GM18499 (cell line): ENCODE data around the gene GMEB2.
"Not testable (repeated sequence)": the region's sequence is repeated elsewhere in the genome, so short reads cannot be mapped to it uniquely, and the experiment has no call there.

Experiments used
- ATAC-seq: cut with Tn5 transposase; IDR thresholded peaks from one replicate; pipeline ENCODE4 v1.9.1; 2021; ENCODE audit warnings: moderate number of reproducible peaks; ENCODE audit not compliant: insufficient read depth, unreplicated experiment

Gene GMEB2

DNA sequence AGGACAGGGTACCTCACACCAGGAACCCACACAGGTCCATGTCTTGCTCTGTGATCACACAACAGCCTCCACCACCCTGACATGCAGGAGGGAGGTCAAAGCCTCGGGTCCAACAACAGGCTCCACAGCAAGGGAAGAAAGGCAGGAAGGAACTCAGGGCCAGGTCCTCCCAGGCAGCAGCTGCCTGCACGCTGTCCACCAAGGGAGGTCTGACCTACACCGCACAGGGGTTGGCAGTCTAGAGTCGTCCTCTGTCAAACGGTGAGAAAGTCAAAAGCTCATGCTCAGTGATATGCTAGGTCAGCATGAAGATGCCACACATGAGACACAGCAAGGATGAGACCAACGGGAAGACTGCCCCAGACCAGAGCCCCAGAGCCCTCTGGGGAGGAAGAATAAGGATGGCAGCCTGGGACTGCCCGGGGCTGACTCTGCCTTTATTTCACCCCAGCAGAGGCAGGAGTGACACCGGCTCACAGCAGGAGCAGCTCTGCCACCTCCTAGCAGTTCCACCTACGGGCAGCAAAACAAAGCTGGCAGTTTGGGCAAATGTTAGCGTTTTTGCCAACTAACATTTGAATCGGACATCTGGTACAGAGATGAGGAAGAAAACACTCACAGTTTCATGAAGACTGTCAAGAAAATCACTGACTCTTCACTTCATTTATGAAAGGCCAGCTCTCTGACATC lies 8.5 kb downstream of the GMEB2 start:
- no peak for ATAC-seq

DNA sequence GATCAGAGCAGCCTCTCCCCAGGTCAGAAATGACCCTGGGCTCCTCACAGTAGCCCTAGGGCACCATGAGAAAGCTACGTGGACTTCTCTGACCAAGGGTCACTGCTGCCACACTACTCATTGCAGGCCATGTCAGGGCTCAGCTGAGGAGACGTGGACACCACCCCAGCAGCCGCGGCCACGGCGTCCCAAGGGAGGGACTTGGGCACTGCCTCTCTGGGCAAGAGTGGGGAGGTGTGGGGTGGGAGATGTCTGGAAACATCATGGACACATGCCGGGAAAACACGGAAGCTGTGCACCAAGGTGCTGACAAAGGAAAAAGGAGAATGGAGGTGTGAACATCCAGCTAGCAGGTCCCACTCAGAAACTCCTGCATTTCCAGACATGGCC lies 9.0 kb downstream of the GMEB2 start:
- no peak for ATAC-seq

DNA sequence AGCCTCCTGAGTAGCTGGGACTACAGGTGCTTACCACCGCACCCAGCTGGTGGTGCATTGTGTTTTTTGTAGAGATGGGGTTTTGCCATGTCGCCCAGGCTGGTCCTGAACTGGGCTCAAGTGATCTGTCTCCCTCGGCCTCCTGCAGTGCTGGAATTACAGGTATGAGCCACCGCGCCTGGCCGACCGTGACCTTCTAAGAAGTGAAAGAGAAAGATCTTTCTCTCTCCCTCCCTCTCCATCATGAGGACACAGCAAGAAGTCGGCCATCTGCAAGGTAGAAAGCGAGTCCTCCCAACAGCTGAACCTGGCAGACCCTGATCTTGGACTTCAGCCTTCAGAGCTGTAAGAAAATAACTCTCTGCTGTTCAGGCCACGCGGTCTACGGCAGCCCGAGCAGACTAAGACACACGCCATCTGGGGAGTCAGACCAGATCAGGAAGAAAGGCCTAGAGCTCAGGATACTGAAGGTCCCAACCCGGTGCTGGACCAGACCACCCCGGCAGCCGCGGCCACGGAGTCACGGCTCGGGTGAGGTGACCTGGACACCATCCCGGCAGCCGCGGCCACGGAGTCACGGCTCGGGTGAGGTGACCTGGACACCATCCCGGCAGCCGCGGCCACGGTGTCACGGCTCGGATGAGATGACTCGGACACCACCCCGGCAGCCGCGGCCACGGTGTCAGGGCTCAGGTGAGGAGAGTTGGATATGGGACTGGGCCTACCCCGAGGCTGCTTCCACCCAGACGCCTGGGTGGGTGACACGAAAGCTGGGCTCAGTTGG lies 9.6 kb downstream of the GMEB2 start:
- ATAC-seq, result no peak

DNA sequence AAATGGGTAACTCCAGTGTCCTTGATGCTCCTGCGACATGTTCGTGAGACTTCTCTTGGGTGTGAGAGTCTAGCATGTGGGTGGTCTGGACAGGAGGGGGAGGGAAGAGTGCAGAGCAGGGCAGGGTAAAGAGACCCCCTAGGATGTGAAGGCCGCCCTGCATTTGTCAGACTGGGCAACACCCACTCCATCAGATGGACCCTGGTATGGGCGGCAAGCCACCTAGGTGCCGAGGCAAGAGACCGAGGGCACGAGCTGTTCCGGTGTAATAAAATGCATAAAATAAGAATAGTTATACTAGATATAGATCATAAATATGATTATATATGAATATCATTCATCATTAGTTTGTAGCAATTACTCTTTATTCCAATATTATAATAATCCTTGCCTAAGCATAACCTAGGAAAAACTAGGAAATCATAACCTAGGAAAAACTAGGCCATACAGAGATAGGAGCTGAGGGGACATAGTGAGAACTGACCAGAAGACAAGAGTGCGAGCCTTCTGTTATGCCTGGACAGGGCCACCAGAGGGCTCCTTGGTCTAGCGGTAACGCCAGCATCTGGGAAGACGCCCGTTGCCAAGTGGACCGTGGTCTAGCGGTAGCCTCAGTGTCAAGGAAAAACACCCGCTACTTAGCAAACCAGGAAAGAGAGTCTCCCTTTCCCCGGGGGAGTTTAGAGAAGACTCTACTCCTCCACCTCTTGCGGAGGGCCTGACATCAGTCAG lies 12.9 kb downstream of the GMEB2 start:
- ATAC-seq, result not testable (repeated sequence)

DNA sequence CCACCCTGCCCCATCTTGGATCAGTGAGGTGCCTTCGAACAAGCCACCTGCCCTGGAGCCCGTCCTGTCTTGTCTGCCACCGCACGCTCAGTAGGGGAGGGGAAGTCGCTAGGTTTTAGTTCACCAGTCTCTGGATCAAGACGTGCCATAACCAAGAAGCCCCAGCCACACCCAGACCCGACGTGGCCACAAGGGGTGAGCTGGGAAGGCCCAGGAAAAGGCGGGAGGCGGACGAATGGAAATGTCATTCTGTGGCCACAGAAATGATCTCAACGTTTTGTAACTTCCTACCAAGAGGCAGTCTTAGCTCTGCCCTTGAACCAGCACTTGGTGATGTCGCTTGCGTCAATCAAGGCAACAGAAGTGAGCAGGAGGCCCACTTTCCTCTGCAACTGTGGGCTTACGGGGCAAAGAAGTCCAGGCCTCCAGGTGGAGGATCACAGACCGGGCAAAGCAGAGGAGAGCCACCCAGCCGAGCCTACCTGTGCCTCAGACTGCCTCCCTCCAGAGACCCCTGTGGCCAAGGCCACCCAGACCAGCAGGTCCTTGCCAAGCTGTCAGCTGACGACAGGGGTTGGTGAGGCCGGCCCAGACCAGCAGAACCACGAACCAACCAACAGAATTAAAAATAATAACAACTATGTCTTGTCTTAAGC lies 14.5 kb downstream of the GMEB2 start:
- no peak for ATAC-seq

DNA sequence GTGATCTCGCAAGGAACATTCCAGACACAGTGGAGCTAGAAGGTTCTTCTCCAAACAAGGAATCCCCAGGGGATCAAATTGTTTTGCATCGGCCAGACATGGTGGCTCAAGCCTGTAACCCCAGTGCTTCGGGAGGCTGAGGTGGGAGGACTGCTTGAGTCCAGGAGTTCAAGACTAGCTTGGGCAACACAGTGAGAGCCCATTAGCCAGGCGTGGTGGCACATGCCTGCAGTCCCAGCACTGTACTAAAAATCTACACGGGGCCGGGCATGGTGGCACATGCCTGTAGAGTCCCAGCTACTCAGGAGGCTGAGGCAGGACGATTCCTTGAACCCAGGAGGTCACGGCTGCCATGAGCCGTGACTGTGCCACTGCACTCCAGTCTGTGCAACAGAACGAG lies 15.3 kb downstream of the GMEB2 start:
- no peak for ATAC-seq

DNA sequence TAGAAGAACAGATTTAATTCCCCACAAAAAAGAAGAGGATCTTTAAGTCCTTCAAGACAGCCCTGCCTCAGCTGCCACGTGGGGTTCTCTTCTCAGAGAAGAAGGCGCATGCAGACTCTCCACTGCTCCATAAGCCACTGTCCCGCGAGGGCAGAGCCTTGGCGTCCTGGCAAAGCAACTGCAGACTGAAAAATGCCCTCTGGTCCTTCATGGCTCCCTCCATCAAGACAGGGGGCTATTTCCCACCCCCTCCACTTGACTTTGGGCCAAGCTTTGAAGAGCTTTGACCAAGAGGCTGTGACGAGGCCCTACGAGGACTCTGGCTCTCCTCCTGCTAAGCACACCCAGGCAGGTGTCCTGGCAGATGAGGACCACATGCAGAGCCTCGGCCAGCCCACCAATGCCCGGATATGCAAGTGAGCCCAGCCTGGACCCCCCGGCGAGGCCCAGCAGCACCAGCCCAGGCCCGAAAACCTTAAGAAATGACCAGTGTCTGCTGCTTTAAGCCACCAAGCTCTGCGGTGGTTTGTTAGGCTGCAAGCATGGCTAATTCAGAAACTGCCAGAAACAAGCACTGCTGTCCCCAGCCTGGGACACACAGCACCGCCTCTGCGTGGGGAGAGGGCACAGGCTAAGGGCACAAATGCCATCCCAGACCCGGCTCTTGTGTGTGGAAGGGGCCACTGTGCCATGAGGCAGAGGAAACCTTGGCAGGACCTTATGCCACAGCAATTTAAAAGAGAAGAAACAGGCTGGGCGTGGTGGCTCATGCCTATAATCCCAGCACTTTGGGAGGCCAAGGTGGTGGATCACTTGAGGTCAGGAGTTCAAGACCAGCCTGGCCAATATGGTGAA lies 16.1 kb downstream of the GMEB2 start:
- no peak for ATAC-seq

DNA sequence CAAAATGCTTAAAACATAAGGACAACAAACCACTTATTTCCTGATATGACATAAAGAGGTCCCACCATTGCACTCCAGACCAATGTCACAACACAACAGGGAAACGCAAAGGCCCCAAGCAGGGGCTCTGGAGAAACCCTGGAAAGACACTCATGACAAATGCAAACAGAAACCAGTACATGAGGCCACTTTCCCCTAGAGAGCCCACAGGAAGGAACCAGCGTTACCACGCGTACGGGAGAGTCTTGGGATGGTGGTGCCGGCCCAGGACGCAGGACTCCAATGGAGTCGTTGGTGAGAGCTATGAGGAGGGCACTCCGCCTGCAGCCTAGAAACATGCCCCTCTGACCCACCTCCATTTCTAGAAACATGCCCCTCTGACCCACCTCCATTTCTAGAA lies 20.2 kb downstream of the GMEB2 start:
- ATAC-seq, result no peak

DNA sequence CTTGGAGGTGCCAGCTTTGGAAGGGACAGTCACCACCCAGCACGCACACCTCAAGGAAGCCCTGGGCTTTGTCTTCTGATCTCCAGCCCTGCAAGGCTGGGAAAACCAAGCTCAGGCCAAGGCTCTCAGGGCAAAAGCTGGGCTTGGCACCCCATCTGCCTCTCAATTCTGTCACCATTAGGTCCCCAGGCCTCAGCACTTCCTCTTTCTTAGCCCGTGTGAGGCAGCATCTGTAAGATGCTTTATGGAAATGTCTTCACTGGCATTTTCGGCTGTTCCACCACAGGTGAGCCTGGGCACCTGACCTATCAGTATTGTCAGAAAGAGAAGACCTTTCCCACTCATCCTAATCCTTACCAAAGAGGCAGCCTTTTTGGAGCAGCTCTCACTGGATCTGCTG lies 24.6 kb downstream of the GMEB2 start:
- ATAC-seq, result no peak

DNA sequence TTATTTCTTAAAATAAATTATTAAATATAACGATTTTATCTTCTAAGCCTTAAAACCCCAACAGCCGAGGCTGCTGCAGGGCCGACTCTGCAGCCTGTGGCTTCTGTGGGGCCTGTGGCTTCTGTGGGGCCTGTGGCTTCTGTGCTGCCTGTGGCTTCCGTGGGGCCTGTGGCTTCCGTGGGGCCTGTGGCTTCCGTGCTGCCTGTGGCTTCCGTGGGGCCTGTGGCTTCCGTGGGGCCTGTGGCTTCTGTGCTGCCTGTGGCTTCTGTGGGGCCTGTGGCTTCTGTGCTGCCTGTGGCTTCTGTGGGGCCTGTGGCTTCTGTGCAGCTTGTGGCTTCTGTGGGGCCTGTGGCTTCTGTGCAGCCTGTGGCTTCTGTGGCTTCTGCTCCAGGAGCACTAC lies 25.2 kb downstream of the GMEB2 start:
- not testable (repeated sequence) for ATAC-seq

DNA sequence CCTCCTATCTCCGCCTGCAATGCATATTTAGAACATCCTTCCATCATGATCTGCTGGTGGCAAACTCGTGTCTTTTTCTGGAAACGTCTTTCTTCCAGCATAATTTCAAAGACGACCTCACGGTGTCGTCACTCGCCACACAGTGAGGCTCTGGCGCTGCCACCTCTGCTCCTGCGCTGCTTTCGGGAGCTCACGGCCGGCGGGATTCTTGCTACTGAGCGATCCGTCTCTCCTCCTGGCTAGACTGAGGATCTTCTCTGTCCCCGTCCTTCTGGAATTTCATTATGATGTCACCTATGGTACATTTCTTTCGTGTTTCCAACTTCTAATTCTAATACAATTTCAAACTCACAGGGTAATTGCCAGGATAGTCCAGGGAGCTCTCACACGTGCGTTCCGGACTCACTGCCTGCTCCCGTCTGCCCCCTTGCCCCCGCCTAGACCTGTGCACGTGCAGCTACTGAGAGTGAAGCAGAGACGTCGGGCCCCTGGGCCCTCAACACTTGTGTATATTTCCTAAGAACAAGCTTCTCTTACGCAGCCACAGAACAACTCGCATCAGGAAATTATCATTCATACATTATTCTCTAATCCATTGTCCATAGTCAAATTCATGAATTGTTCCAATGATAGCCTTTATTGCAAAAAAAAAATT lies 27.4 kb downstream of the GMEB2 start:
- ATAC-seq, result no peak

DNA sequence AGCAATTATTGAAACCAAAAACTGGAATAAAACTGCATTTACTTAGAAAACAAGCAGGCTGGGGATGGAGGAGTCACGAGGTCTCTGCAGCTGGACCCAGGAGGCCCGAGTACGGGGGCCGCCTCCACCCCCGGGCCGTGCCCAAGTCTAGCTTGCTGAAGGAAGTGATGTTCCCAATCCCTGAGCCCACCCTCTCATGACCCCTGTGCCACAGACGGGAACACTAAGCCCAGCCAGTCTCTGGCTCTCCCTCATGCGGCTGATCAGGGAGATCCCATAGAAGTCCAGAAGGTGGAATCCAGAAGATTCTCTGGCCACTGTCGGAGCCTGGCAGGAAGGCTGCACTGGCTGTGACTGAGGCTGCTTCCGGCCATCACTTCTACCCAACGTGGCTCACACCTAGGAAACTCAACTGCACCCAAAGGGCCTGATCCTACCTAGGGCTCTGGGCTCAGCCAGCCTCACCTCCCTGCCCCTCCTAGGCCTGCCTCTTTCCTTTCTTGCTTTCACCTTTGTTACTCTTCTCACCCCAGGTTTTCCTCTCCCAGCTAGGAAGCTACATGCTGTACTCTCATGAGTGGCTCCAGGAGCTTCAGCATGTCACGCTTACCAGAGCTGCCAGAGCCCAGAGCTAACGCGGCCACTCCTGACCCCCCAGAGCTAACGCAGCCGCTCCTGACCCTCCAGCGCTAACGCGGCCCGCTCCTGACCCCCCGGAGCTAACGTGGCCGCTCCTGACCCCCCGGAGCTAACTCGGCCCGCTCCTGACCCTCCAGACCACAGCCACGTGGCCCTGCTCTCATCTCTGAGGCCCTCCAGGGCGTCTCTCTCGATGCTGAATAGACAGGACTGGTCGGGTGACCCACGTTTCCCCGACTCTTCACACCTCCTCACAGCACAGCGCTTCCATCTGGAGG lies 28.2 kb downstream of the GMEB2 start:
- ATAC-seq, result no peak

DNA sequence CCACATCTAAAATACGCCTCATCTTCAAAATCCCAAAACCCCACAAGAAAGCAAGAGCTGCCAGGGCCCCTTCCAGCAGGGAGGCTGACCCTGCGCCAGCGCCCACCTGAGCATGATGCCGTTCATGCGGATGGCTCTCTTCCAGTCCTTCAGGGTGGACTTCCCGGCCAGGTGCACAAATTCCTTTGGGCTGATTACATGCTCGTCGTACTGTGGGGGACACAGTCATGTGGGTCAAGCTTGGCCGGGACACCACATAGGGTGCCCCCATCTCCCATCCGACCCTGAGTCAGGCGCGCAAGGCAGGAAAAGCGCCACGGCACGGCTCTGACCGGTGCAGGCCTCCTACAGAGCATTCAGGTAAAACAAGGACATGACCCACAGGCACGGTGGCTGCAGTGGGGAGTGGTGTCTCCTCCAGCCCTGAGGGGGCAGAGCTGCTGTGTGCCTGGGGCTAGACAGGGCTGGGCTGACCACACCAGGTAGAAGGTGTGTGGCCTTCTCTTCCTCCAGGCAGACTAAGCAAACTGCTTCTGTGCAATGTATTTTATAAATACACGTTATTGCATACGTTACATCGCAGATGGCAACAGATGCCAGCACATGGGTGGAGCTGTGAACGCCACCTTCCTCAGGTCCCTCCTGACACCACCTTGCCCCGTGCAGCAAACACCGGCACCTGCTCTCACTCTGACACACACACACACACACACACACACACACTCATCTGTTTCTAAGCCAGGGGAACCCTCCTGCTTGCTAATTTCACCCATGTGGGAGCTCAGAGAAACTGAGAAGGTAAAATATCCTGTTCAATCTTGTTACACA lies 29.0 kb downstream of the GMEB2 start:
- ATAC-seq, result no peak

DNA sequence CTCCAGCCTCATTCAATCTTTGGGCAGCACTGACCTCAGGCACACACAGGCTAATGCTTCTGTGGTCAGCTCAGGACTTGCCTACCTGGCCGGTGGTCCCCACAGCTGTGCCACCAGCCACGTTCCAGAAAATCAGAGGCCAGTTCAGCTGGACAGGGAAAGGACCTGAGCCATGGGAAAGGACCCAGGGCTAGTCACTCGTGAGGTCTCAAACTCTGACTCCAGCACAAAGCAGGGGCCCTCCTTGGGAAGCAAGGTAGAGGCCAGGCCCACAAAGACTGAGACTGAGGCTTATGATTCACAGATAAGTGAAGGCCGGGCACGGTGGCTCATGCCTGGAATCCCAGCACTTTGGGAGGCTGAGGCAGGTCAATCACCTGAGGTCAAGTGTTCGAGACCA lies 30.5 kb downstream of the GMEB2 start:
- ATAC-seq, result no peak

DNA sequence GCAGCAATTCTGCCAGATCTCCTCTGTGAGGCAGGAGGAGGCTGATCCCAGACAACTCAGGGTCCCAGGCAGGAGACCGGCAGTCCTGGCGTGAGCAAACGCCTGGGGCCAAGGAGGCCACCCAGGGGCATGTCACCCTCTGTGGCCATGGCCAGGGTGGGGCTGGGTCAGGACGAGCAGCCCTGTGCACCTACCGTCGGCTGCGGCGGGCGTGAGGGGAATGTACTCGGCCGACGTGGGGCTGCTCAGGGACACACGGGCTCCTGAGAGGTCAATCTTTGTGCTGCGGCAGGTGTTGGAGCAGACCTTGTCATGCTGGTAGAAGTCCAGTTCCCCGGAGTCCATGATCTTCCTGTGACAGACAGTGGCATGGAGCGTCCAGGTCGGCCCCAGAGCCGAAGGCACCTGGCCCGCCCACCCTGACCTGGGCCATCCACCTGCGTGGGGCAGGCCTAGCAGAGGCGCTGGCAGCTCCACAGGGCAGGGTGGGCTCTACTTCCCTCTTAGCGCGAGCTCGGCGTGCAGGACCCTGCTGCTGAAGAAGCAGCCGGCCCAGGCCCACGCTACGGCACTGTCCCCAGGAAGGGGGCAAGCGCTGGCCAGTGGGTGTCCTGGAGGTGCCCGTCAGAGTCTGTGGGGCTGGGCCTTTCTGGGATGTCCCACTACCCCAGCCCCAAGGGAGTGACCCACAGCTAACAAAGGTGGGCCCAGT lies 31.3 kb downstream of the GMEB2 start:
- no peak for ATAC-seq

DNA sequence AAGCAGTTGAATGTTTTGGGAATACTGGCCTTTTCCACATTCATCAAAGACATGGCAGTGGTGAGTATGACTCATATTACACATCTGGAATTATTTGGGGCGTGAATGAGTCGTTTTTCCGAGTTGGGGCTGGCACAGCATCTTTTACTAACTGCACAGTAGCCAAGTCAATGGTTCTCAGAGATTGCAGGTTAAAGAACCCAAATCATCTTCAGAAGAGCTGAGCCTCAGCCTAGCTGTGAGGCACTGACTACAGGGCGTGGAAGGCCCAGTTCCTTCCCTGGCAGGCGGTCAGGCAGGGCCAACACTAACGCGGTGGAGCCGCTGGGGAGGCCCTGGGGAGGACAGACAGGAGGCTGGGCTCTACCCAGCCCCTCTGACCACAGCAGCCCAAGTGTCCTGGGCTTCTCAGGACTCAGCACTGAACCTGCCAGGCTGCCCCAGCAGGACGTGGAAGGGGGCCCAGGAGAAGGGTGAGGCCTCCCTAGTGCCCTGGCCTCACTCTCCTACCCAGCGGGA lies 32.8 kb downstream of the GMEB2 start:
- no peak for ATAC-seq

DNA sequence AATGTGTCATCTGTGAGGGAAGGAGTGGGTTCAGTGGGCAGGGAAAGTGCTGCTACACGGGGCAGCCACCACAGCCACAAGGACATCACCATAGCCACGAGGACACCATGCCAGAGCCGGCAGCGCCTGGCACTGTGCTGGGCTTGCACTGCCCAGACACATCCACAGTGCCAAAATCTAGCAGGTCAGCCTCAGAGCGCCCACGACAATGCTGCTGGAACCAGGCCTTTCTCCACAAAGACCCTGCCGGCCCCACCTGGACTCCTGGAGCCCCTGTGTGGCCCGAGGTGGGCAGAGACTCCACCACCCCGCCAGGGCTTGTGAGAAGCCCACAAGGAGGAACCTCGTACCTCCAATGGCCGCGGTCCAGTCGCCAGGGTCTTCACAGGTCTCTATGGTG lies 34.2 kb downstream of the GMEB2 start:
- no peak for ATAC-seq
